GM21786 (cell line): ENCODE results near the gene CRTAC1.

Experiments
- ATAC-seq: cut with Tn5 transposase; IDR thresholded peaks from one replicate; pipeline ENCODE4 v1.9.1; 2021; ENCODE audit not compliant: unreplicated experiment

The CRTAC1 gene

DNA sequence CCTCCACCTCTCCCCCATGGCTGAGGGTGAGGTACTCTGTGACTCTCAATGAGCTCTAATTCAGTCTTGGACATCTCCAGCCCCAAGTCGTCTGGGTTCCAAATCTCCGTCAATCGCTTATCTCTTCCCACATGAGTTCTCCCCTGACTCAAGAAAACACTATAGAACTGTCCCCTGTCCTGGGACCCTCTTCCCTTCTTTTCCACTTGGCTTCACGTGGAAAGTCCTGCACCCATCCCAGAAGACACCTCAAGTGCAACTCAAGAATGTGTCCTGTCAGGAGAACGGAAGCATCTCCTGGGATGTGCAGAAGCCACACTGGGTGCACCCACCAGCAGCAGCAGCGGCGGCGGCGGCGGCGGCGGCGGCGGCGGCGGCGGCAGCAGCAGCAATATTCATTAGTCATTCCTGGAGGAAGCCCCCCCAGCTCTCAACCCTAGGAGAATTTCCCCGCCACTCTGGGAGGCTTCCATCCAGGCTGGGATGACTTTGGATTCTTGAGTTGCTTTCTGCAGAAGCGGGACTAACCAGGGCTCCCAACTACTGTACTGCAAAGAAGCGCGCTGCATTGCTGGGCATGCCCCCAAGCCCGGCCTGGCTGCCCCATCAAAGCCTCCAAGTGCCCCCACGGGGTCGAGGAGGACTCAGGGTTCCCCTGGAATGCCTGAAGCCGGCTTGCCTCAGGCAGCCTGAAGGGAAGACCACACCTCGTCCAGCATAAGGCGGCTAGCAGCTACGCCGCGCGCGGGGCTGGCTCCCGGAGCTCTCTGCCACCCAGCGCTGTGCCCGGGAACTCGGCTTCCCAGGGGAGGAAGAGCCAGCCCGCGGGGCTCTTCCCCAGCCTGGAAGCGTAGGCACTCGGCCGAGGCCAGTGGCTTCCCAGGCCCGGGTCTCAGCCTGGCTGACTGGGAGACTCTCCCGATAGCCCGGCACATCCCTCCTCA, 1.0 kb downstream of the CRTAC1 start:
- ATAC-seq = no peak

DNA sequence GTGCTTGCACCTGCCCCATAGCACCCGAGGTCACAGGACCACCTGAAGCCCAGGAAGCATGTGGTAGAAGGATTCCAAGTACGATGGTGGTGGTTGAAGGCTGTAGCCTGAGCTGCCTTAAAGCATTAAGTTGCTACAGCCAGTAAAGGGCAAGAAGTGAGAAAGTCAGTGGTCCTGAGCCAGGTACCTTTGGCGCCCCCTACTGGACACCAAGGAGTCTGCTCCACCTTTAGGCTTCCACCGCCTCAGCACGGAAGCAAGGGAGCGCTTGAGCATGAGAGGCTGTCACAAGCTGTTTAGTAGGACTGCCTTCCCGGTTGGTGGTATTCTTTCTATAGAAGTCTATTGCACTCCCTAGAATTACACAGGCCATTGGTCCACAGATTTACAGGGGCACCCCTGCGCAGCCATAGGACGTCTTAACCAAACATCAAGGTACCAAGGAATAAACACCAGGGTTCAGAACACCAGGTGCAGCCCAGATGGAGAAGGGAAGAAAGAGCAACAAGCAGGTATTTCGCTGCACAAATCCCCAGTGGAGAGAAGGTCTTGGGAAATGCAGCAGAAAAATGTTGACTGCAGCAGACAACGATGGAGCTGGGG, 2.2 kb downstream of the CRTAC1 start:
- peak; percentile 71 for ATAC-seq

DNA sequence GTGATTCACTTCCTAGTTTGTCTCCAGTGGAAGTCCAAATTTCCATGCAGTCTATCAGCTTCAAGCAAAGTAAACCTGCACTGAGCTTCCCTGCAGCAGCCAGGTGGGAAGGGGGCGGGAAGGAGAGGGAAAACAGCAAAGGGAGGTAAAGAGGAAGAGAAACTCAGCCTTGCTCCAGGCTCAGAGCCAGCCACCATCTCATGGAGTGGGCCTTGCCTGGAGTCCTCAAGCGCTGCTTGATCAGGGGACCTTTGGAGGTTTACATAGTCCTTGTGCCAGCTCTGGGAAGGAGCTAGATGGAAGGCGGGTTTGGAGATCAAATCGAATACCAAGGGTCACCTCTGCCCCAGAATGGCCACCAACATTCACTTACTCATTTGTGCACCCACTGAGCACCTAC, 7.4 kb downstream of the CRTAC1 start:
- ATAC-seq = no peak

DNA sequence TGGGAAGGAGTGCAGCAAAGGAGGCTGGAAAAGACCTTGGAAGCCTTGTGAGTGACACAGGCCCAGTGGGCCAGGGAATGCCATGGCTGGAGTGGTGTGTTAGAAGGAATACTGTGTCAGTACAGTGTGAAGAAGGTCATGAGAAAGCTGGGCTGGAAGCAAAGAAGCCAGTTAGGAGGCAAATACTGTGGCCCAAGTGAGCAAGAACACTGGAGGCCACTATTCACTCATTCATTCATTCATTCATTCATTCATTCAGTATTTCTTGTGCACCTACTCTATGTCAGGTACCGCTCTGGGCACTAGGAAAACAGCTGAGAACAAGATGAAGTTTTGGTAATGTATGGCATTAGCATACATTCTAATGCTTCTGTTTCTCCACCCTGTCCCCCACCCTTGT, 9.6 kb downstream of the CRTAC1 start:
- ATAC-seq = no peak

DNA sequence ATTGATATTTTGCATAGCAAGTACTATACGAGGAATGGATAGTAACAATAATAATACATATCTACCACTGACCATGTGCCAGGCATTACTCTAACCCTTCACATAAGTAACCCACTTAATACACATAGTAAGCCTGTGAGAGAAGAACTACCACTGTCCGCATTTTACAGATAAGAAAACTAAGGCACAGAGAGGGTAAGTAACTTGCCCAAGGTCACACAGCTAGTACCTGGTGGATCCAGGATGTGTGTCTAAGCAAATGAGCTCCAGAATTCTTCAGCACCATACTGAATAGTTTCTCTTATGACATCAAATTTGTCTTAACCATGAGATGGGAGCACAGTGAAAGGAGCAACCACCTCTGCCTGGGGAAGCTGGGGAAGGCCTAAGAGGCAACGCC, 10.2 kb downstream of the CRTAC1 start:
- ATAC-seq = no peak

DNA sequence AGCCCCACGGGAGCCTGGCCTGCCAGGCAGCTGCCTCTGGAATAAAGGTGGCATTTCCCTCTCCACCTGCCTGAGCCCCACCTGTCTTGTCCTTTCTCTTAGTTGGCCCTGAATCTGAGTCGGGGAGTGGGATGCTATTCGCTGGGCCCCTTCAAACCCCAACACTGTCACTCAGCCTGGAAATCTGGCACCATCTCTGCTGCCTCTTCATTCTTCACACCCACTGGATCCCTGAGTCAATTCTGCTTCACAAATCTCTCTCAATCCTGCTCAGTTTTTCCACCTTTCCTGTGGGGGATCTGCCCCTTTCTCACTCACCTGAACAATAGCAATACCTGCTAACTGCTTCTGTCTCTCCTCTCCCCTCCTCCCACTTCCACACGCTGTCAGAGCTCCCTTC, 10.6 kb downstream of the CRTAC1 start:
- ATAC-seq = no peak

DNA sequence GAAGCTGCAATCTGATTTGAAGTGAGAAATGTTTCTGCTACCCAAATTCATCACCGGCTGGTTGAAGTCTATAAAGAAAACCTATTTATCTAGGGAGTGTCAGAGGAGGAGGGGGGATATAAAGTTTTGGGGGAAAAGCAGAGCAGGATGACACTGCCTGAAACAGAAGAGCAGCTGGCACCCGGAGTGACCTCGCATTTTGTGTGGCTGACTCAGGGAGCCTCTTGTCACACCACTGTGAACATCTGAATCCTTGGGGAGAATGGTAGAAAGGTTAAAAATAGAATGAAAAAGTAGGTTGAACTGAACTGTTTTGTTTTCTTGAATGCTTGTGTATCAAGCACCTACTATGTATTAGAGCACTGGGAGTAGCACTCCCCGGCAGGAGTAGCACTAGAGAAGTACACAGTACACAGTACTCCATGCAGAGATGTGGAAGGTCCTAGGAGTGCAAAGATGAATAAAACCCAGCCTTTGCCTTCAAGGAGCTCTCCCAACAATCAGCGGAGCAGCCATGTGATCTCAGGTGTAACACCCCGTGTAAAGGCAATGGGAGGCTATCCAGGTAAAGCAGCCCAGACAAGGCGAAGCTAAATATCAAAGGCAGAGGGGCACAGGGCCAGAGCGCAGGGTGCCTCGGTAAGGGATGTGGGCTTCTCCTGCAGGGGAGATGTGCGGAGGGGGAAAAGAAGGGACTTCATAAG, 13.5 kb downstream of the CRTAC1 start:
- no peak for ATAC-seq

DNA sequence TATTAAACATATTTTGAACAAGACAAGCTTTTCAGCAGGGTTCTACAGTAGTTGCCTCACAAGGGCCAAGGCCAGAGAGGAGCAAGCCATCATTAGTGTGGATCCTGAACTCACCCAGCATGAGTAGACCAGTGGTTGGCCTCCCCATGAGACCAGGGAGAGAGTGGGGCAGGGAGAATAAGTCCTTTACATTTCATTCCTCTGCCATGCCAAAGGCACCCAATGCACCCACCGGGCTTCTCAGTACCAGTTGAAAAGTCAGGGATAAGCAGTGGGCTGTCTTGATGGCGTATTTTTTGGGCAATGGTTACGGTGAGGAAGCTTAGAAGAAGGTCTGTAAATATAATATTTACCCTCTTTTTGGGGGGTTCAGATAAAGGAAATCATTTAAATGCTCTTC, 16.6 kb downstream of the CRTAC1 start:
- no peak for ATAC-seq

DNA sequence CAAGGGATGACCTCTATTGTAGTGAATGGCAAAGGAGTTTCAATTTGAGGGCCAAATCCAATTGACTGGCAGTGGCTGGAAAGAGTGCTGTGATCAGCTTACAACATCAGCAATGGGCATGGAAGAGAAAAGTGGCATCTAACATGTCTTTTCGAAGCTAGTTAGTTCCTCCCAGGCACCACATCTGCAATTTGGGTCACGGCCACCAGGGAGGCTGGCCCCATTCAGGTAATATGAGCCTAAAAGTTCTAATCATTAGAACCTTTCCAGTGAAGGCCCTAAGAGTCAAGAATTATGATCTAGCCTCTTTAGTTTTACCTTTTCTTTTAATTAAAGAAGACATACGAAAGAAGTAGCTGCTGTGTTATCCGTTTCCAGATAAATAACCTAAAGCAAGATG, 17.3 kb downstream of the CRTAC1 start:
- no peak for ATAC-seq

DNA sequence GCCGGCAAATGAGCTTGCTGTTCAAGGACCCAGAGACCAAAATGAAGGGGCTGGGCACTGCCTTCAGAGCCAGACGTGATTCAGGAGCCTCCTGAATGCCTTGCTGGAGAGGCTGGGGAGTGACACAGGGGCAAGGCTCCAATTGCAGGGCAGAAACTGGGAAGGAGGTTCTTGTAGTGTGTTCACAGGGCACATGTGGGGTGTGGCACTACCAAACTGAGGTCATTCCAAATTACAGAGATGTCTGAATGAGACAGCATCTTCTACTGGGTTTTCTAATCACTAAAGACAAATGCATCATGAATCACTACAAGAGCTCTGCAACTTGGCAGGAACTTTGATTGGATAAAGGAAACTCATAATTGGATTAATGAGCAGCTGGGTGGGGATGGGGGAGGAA, 17.8 kb downstream of the CRTAC1 start:
- ATAC-seq = no peak

DNA sequence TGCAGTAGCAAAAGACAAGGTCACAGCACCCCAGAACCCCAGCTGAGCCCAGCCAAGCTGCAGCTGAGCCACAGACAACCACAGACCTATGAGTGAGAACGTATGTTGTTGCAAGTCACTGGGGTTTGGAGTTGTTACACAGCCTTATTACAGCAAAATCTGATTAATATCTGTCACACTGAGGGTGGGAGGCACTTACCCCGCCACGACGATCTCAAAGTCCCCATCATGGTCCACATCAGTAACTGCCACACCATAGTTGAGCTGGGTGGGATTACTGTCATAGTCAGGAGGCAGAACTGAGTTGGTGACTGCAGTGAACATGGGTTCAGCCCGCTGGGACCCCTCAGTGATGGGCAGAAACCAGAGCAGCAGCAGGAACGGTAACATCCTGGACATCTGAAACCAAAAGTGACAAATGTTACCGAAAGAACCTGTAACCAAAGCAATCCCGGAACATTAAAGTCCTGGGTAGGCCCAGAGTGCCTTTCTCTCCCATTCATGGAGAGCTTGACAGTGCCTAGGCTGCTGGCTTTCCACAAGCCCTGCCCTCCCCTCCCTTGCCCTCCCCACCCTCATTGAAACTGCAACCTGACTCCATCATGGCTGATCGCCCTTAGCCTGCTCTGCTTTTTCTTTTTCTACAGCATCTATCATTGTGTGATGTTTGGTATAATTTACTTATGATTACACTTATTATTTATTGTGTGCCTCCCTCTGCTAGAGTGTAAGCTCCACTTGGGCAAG, 19.3 kb downstream of the CRTAC1 start:
- ATAC-seq = no peak

DNA sequence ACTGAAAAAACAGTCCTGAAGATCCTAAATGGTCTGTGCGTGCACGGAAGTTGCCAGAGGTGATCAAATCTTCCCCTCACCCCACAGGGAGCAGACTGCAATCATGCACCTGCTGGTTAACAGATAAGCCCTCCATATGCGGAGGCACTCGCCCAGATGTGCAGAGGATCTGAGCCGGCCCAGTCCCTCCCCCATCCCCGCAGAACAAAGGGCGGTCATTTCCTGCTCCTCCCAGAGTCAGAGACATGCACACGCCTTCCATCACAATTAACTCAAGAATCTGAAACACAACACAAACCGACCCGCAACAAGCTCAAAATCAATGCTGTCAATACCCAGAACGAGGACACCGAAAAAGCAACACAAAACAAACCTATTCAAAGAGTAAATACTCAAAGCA, 24.2 kb downstream of the CRTAC1 start:
- ATAC-seq = no peak

DNA sequence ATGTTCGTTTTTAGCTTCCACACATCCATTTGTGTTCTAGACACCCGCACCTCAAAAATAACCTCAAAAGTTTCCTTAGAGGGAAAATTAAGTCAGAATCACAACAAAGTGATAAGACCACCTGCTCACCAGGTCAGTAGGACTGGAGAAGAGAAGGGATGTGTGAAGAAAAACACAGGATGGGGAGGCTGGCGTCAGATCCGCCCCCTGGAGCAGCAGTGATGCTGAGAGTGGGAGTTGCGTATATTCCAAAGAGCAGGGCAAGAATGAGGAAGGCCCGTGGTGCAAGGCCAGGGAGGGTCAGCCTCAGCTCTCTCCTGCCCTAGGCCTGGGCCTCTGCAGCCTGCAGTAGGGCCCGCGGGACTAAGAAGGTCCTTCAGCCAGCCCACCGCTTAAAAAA, 28.7 kb downstream of the CRTAC1 start:
- ATAC-seq = no peak

DNA sequence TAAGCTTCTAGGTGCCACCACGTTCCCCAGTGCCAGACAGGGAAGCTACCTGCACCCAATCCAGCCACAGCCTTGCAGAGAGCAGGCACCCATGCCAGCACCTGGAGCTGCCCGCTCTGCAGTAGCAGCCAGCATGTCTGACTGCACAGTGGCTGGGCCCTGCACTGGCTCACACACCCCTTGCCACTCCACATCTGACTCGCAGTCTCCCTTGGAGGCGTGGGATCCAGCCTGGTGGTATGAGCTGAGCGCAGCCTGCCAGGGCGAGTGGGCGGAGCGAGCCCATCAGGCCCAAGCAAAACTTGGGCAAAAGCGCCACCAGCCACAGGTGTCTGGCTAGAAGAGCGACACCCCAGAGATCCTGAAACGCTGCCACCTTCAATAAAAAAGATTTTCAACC, 30.1 kb downstream of the CRTAC1 start:
- no peak for ATAC-seq

DNA sequence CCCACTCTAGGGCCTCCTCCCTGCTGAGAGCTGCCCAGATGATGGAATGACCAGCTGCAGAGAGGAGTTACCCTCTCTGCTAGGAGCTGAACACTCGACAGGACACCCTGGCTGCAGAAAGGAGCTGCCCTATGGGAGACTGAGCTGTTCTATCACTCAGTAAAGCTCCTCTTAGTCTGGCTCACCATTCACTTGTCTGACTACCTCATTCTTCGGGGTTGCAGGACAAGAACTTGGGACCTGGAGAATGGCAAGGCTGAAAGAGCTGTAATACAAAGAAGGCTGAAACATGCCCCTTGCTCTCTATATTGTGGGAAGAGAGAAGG, 30.5 kb downstream of the CRTAC1 start:
- no peak for ATAC-seq

DNA sequence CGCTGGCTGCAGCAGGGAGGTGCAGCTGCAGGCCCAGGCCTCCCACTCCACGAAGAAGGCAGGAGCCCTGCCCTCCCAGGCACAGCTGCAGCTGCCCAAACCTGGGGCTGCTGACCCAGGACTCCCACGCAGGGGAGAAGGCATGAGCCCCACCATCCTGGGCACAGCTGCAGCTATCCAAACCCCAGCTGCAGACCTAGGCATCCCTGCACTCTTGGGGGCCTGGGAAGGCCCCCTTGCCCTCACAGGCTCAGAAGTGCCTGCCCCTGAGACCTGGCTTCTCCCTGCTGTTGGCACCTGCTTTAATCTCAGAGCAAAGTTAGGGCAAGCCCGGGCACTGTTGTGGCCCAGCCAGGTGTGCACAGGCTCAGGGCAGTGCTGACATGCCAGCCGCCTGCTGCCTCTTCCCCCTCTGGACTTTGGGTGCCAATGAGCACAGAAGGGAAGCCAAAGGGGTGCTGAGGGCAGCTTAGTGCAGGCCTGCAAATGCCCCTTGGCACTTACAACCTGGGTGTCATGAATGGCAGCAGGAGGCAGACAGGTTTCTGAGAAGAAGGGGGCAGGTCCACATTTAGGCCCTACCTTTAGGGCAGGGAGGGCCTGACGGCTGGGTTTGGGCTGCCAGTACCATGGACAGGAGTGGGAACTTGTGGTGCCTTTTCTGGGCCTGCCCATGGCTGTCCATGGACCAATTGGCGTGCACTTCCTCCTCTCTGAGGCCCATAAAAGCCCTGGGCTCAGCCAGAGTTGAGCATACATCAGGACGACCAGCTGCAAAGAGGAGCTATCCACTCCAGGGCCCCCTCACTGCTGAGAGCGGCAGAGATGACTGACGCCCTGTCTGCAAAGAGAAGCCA, 31.1 kb downstream of the CRTAC1 start:
- no peak for ATAC-seq

DNA sequence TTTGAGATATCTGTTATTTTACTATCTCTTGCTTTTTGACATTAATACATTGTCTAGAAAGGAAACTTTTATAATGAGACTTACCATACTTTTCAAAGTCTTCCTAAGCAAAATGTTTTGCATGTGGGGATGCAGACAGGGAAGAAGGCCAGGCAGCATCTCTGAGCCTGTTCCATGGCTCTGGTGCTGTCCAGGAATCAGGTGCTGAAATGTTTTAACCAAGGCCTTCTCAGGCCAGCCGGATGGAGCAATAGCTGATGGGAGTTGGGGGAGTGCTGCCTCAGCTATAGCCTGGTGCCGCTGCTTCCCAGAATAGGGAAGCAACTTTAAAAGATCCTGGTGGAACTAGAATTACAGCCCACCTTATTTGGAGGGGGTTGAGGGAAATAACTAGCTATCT, 38.5 kb downstream of the CRTAC1 start:
- no peak for ATAC-seq

DNA sequence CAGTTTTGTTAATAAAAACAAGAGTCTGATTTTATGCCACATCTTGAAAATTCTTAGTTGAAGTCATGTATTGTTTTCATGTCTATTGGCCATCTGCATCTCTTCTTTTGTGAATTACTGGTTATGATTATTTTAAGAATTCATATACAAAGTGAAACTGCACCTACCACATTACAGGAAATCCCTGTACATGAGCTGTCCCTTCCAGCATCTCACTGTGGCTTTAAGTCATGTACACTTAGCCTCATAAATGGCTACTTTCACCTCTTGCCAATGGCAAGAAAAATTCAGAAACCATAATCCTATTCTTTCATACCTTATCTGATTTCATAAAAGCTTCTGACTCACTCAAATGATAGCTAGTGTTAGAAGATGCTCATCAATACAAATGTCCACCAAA, 48.6 kb downstream of the CRTAC1 start:
- ATAC-seq = no peak

DNA sequence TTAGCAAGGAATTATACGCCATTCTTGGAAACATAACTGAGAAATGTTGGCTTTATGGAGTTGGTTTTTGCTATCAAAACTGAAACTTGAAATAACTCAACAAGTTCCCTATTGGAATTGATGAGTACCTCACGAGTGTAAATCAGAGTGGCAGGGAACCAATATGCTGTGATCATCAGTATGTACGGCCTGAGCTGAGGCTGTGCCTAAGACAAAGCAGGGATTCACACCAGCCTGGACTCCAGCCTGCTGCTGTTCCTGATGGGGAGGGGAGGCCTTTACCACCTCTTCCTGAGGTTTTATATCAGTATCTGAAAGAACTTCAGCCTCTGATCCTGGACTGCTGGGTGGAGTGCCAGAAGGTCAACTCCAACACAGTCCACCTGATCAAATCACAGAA, 52.7 kb downstream of the CRTAC1 start:
- ATAC-seq = no peak

DNA sequence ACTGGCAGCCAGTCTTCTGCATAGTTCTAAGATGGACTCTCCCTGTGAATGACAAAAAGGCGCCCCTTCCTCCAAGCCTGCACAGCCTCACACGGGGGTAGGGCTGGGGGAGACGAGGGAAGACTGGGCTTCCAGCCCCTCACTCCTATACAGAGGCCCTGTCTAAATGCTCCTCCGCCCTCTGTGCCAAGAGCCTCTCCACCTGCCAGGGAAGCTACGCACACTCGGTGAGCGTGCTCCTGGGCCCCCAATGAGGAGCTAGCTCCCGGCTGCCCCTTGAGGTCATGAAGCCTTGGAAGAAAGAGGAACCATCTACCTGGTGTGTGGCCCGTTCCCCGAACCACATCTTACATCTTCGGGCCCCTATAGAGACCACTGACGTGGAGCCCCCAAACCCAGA, 54.8 kb downstream of the CRTAC1 start:
- no peak for ATAC-seq
